B cell (primary cell): ENCODE data around the gene GRK1. TPM values are rescaled to one million over a fixed set of nuclear protein-coding genes. Genes with fewer than 3 reads are reported as not detected.

ENCODE experiments used
- ATAC-seq: fragments of 200-7000 bp; cut with Tn5 transposase; one replicate; pipeline ENCODE4 v1.10.0; 2021; ENCODE audit warnings: low read depth, mild to moderate bottlenecking, moderate number of reproducible peaks, moderate library complexity
- CTCF ChIA-PET: fragments of 350-600 bp; sonication (Branson Sonifier 250); formaldehyde crosslinking; loops from one replicate; lab custom pipeline; 2021; ENCODE audit warnings: antibody characterized with exemption, inconsistent platforms; lab: Charles Lee
- POLR2A ChIA-PET: fragments of 350-600 bp; sonication (Branson Sonifier 250); formaldehyde crosslinking; loops from one replicate; lab custom pipeline; 2021; ENCODE audit warnings: antibody characterized with exemption; lab: Charles Lee
- DNase-seq: peaks from one replicate; pipeline ENCODE4 v3.0.0; 2013
- H2AFZ ChIP-seq: 2 replicates; pipeline ENCODE4 v1.6.1; 2012; ENCODE audit warnings: mild to moderate bottlenecking, low read depth, low read length; ENCODE audit not compliant: insufficient read depth, poor library complexity, severe bottlenecking
- H3K27ac ChIP-seq, 2 donors: 1 replicate in 1 of 2; 2 replicates in 1 of 2; pipeline ENCODE4 v1.5.1; 2012 to 2013; ENCODE audit warnings: low read length in 2 of 2, mild to moderate bottlenecking in 2 of 2, moderate library complexity in 1 of 2
- H3K27me3 ChIP-seq, 4 experiments: fragments of 200-600 bp in 1 of 4; sonication (generic) in 1 of 4; replicated peaks in 1 of 4; 1 replicate in 2 of 4; 2 replicates in 2 of 4; pipeline versions ENCODE4 v1.6.1 to v1.7.0; 2013 to 2016; ENCODE audit warnings: low read length in 3 of 4, mild to moderate bottlenecking in 2 of 4, mixed read lengths in 1 of 4, moderate library complexity in 1 of 4; ENCODE audit not compliant: insufficient read depth in 4 of 4, control insufficient read depth in 3 of 4; ENCODE audit errors: control extremely low read depth in 1 of 4
- H3K36me3 ChIP-seq, 2 experiments: replicated peaks in 1 of 2; 1 replicate in 1 of 2; 2 replicates in 1 of 2; pipeline versions ENCODE4 v1.6.1 to v1.7.1; 2013; ENCODE audit warnings: low read length in 1 of 2; ENCODE audit not compliant: insufficient read depth in 2 of 2, control insufficient read depth in 1 of 2; ENCODE audit errors: control extremely low read depth in 1 of 2, extremely low read depth in 1 of 2
- H3K4me1 ChIP-seq, 2 donors: fragments of 200-600 bp in 1 of 2; sonication (generic) in 1 of 2; 1 replicate in 1 of 2; 2 replicates in 1 of 2; pipeline versions ENCODE4 v1.5.1 to v1.6.1; 2013 to 2017; ENCODE audit warnings: low read length in 2 of 2; ENCODE audit not compliant: control insufficient read depth in 2 of 2, insufficient read depth in 2 of 2
- H3K4me2 ChIP-seq: replicated peaks from 2 replicates; pipeline ENCODE3; 2012; ENCODE audit warnings: mild to moderate bottlenecking, low read depth, low read length; ENCODE audit not compliant: poor library complexity, severe bottlenecking
- H3K4me3 ChIP-seq, 5 experiments: fragments of 200-600 bp in 1 of 5; sonication (generic) in 1 of 5; 1 replicate in 3 of 5; 2 replicates in 2 of 5; pipeline versions ENCODE4 v1.5.1 to v1.7.0; 2011 to 2016; ENCODE audit warnings: low read length in 4 of 5, mild to moderate bottlenecking in 4 of 5, low read depth in 2 of 5, control low read depth in 1 of 5, moderate library complexity in 1 of 5; ENCODE audit not compliant: insufficient read depth in 1 of 5; ENCODE audit errors: control extremely low read depth in 1 of 5, extremely low read depth in 1 of 5
- H3K79me2 ChIP-seq: fragments of 200-600 bp; sonication (generic); one replicate; pipeline ENCODE4 v1.6.0; 2016; ENCODE audit warnings: low read length; ENCODE audit not compliant: control insufficient read depth, insufficient read depth
- H3K9ac ChIP-seq: fragments of 200-600 bp; sonication (generic); 2 replicates; pipeline ENCODE4 v1.6.1; 2017; ENCODE audit warnings: mild to moderate bottlenecking, low read length, moderate library complexity
- H3K9me3 ChIP-seq, 3 donors: one replicate each; pipeline versions ENCODE4 v1.6.1 to v1.7.1; 2013; ENCODE audit warnings: low read length in 2 of 3; ENCODE audit not compliant: control insufficient read depth in 2 of 3, insufficient read depth in 1 of 3; ENCODE audit errors: control extremely low read depth in 1 of 3
- H4K20me1 ChIP-seq: 2 replicates; pipeline ENCODE4 v1.6.0; 2012; ENCODE audit warnings: mild to moderate bottlenecking, low read length; ENCODE audit not compliant: insufficient read depth, control insufficient read depth, poor library complexity, severe bottlenecking
- H3K27ac Mint-ChIP-seq: one replicate; pipeline ENCODE4 v1.8.0; 2021; ENCODE audit warnings: mixed read lengths
- H3K27me3 Mint-ChIP-seq: one replicate; pipeline ENCODE4 v1.8.0; 2021; ENCODE audit warnings: mixed read lengths
- H3K4me1 Mint-ChIP-seq: one replicate; pipeline ENCODE4 v1.8.0; 2021; ENCODE audit warnings: mixed read lengths
- H3K4me3 Mint-ChIP-seq: one replicate; pipeline ENCODE4 v1.8.0; 2021; ENCODE audit warnings: mixed read lengths
- H3K9me3 Mint-ChIP-seq: one replicate; pipeline ENCODE4 v1.8.0; 2022; ENCODE audit warnings: mixed read lengths; ENCODE audit not compliant: insufficient read depth
- EZH2 ChIP-seq: IDR thresholded peaks from 2 replicates; pipeline ENCODE4 v1.6.1; 2012; ENCODE audit warnings: borderline replicate concordance, low read depth, mild to moderate bottlenecking, moderate library complexity, low read length; ENCODE audit not compliant: insufficient read depth, poor library complexity, severe bottlenecking
- WGBS: methylation state at CpG from one replicate; pipeline ENCODE4 v1.1.5; 2013; ENCODE audit warnings: missing lambda C conversion rate; ENCODE audit not compliant: insufficient coverage; 5-methylcytosine and 5-hydroxymethylcytosine counted together
- intact Hi-C: fragments of 100-400 bp; cut with micrococcal nuclease; formaldehyde crosslinking; loops from one replicate; pipeline ENCODE4 v1.10.0; 2022
- polyA plus RNA-seq: library from polyadenylated mRNA; depleted of rRNA; stranded (reverse); fragments of >200 nt; gene quantifications from 2 replicates; pipeline ENCODE4 v1.2.3, GENCODE V29; 2012
- total RNA-seq, 2 donors: library from RNA; stranded (reverse); fragments of 120-200 nt in 1 of 2; gene quantifications; 1 replicate in 1 of 2; 2 replicates in 1 of 2; pipeline versions ENCODE4 v1.2.3 to v1.2.4, GENCODE V29; 2013 to 2022
- TF ChIP-seq, protein P1 (sequence below): fragments of 200-600 bp; IDR thresholded peaks from one replicate; pipeline ENCODE4 v1.8.0; 2022; ENCODE audit warnings: antibody characterized with exemption, mild to moderate bottlenecking

GRK1 gene
- total and polyA plus RNA-seq, 2 donors (not counting 1 experiment from before 2014, with no cell fraction given): not detected

DNA sequence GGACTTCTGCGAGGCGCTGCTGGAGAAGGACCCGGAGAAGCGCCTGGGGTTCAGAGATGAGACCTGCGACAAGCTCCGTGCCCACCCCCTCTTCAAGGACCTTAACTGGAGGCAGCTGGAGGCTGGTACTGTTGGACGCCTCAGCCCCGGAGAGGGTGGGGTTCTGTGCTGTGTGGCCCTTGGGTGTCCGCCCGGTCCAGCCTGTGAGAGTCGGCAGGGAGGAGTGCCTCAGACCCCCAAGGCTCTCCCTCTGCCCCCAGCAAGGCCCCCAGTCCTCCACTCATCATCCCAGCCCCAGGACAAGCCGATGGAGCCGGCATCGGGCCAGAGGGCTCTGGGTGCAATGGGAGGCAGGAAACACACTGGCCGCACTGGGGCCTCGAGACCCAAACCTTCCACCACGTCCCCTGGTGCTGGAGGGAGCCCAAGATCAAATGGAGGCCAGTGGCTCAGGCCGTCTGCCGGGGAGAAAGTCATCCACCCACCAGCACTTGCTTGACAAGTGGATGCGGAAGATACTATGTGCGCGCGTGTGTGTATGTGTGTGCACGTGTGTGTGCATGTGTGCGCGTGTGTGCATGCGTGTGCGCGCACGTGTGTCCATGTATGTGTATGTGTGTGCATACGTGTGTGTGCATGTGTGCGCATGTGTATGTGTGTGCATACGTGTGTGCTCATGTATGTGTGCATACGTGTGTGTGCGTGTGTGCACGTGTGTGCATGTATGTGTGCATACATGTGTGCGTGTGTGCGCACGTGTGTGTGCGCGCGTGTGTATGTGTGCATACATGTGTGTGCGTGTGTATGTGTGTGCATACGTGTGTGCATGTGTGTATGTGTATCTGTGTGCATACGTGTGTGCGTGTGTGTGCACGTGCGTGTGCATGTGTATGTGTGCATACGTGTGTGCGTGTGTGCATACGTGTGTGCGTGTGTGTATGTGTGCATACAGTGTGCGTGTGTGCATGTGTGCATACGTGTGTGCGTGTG, 66.2 kb downstream of the GRK1 start:
- no peak for DNase-seq
- TF ChIP-seq EZH2: no peak
- TF ChIP-seq, protein P1, sequence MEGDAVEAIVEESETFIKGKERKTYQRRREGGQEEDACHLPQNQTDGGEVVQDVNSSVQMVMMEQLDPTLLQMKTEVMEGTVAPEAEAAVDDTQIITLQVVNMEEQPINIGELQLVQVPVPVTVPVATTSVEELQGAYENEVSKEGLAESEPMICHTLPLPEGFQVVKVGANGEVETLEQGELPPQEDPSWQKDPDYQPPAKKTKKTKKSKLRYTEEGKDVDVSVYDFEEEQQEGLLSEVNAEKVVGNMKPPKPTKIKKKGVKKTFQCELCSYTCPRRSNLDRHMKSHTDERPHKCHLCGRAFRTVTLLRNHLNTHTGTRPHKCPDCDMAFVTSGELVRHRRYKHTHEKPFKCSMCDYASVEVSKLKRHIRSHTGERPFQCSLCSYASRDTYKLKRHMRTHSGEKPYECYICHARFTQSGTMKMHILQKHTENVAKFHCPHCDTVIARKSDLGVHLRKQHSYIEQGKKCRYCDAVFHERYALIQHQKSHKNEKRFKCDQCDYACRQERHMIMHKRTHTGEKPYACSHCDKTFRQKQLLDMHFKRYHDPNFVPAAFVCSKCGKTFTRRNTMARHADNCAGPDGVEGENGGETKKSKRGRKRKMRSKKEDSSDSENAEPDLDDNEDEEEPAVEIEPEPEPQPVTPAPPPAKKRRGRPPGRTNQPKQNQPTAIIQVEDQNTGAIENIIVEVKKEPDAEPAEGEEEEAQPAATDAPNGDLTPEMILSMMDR: no peak
- Histone ChIP-seq H3K27ac (no peak overlapping the region), H3K4me1 (peaks cover 5 to 11% of the 10 kb centered on the region in 2 donors), H2AFZ (no peak overlapping the region), H3K79me2 (no peaks in the 10 kb centered on the region), H4K20me1 (no peaks in the 10 kb centered on the region), H3K4me3 (no peak overlapping the region), H3K9me3 (peaks cover 0 to 29% (median 0%) of the 10 kb centered on the region in 3 donors), H3K9ac (no peak overlapping the region), H3K27me3 (peaks cover 0 to 6% (median 0%) of the 10 kb centered on the region in 4 experiments), H3K4me2 (no peak overlapping the region), H3K36me3 (no peaks in the 10 kb centered on the region)
- H3K4me1 Mint-ChIP-seq: peaks cover 5% of the 10 kb centered on the region
- ChIA-PET POLR2A (no interaction called here), CTCF (no interaction called here)
- H3K9me3 Mint-ChIP-seq: no peaks in the 10 kb centered on the region
- peak overlapping the region; percentile 1 for H3K27ac Mint-ChIP-seq
- H3K4me3 Mint-ChIP-seq: no peak overlapping the region
- no peak for ATAC-seq
- WGBS: 96% methylated on average over 53 of the region's 55 CpGs
- intact Hi-C loops: no loop called here
- H3K27me3 Mint-ChIP-seq: peaks cover 4% of the 10 kb centered on the region
